ENCODE data around the gene C20orf141.

The C20orf141 gene

GRCh38 chr20:2817891-2818595 lies 3.3 kb downstream of the C20orf141 start:
- Histone ChIP-seq H3K9me3 (ENCODE audit: control insufficient read depth, insufficient read depth, low read length) (no peaks in the 10 kb centered on the region), H3K27ac (ENCODE audit: low read depth, low read length) (no peak overlapping the region), H3K4me2 (ENCODE audit: low read length) (no peak overlapping the region), H3K4me1 (ENCODE audit: control insufficient read depth, low read length) (no peaks in the 10 kb centered on the region), H3K9me2 (replicated peaks; ENCODE audit: control insufficient read depth, low read length) (no peaks in the 10 kb centered on the region), H3K27me3 (ENCODE audit: control insufficient read depth, low read length) (no peaks in the 10 kb centered on the region), H3K36me3 (ENCODE audit: control insufficient read depth, low read length) (no peaks in the 10 kb centered on the region), H3F3A (ENCODE audit: control insufficient read depth, insufficient read depth) (no peaks in the 10 kb centered on the region), H3K79me2 (ENCODE audit: control insufficient read depth, low read length) (no peaks in the 10 kb centered on the region), H4K20me1 (ENCODE audit: control insufficient read depth, insufficient read depth, low read depth, low read length) (no peaks in the 10 kb centered on the region), H3K4me3 (ENCODE audit: low read length) (no peak overlapping the region)
- TF ChIP-seq CTCF (IDR thresholded peaks at IDR 0.05; ENCODE audit: low read depth, low read length, poor library complexity, severe bottlenecking) (no peak), EZH2phosphoT487 (IDR thresholded peaks at IDR 0.05; ENCODE audit: borderline replicate concordance, low read length) (no peak)

- Histone ChIP-seq H3K79me2 (ENCODE audit: control insufficient read depth, low read length) (no peaks in the 10 kb centered on the region), H3K36me3 (ENCODE audit: control insufficient read depth, low read length) (no peaks in the 10 kb centered on the region), H3K4me3 (ENCODE audit: low read length) (no peak overlapping the region), H3K27ac (ENCODE audit: low read depth, low read length) (no peak overlapping the region), H3K9me2 (replicated peaks; ENCODE audit: control insufficient read depth, low read length) (no peaks in the 10 kb centered on the region), H3F3A (ENCODE audit: control insufficient read depth, insufficient read depth) (no peaks in the 10 kb centered on the region), H3K4me2 (ENCODE audit: low read length) (no peak overlapping the region), H3K9me3 (ENCODE audit: control insufficient read depth, insufficient read depth, low read length) (no peaks in the 10 kb centered on the region), H3K4me1 (ENCODE audit: control insufficient read depth, low read length) (no peaks in the 10 kb centered on the region), H4K20me1 (ENCODE audit: control insufficient read depth, insufficient read depth, low read depth, low read length) (no peaks in the 10 kb centered on the region), H3K27me3 (ENCODE audit: control insufficient read depth, low read length) (no peaks in the 10 kb centered on the region)
- no peak for TF ChIP-seq CTCF (IDR thresholded peaks at IDR 0.05; ENCODE audit: low read depth, low read length, poor library complexity, severe bottlenecking)
- no peak for TF ChIP-seq EZH2phosphoT487 (IDR thresholded peaks at IDR 0.05; ENCODE audit: borderline replicate concordance, low read length)
Observed at GRCh38 chr20:2820084-2820895, 5.5 kb downstream of the C20orf141 start.

GRCh38 chr20:2820896-2821869 lies 6.4 kb downstream of the C20orf141 start:
- Histone ChIP-seq H3K9me2 (replicated peaks; ENCODE audit: control insufficient read depth, low read length) (no peaks in the 10 kb centered on the region), H3K27me3 (ENCODE audit: control insufficient read depth, low read length) (no peaks in the 10 kb centered on the region), H3K9me3 (ENCODE audit: control insufficient read depth, insufficient read depth, low read length) (no peaks in the 10 kb centered on the region), H3K36me3 (ENCODE audit: control insufficient read depth, low read length) (no peaks in the 10 kb centered on the region), H3F3A (ENCODE audit: control insufficient read depth, insufficient read depth) (no peaks in the 10 kb centered on the region), H3K4me2 (ENCODE audit: low read length) (no peak overlapping the region), H3K4me3 (ENCODE audit: low read length) (no peak overlapping the region), H3K27ac (ENCODE audit: low read depth, low read length) (no peak overlapping the region), H4K20me1 (ENCODE audit: control insufficient read depth, insufficient read depth, low read depth, low read length) (no peaks in the 10 kb centered on the region), H3K79me2 (ENCODE audit: control insufficient read depth, low read length) (no peaks in the 10 kb centered on the region), H3K4me1 (ENCODE audit: control insufficient read depth, low read length) (peaks cover 5% of the 10 kb centered on the region)
- TF ChIP-seq EZH2phosphoT487 (IDR thresholded peaks at IDR 0.05; ENCODE audit: borderline replicate concordance, low read length) (no peak), CTCF (IDR thresholded peaks at IDR 0.05; ENCODE audit: low read depth, low read length, poor library complexity, severe bottlenecking) (no peak)
